ENCODE data around the gene CCN5.
"Not testable (repeated sequence)": the region's sequence is repeated elsewhere in the genome, so short reads cannot be mapped to it uniquely, and the experiment has no call there.

The CCN5 gene

GRCh38 chr20:44714701-44715498, at the start of gene CCN5:
CCN5 (plus strand) TSS chr20:44715369; CDS start chr20:44715391, 22 bp downstream.
- no peak for DNase-seq (ENCODE audit: low spot score)

- no peak for DNase-seq (ENCODE audit: low spot score)
These were observed 49.1 kb upstream of the CCN5 start for GRCh38 chr20:44666066-44666465.

- DNase-seq (ENCODE audit: low spot score), result not testable (repeated sequence)
These were observed 44.3 kb upstream of the CCN5 start for GRCh38 chr20:44670851-44671250.

- DNase-seq (ENCODE audit: low spot score), result peak; percentile 71
These were observed 43.6 kb upstream of the CCN5 start for GRCh38 chr20:44671541-44671940.

GRCh38 chr20:44672318-44672902, 42.8 kb upstream of the CCN5 start:
- not testable (repeated sequence) for DNase-seq (ENCODE audit: low spot score)

GRCh38 chr20:44678242-44678641, 36.9 kb upstream of the CCN5 start:
- no peak for DNase-seq (ENCODE audit: low spot score)

GRCh38 chr20:44678990-44679611, 36.1 kb upstream of the CCN5 start:
- DNase-seq (ENCODE audit: low spot score), result no peak

GRCh38 chr20:44681796-44682566, 33.2 kb upstream of the CCN5 start:
- DNase-seq (ENCODE audit: low spot score), result no peak

- peak; percentile 79 for DNase-seq (ENCODE audit: low spot score)
These were observed 31.7 kb upstream of the CCN5 start for GRCh38 chr20:44683263-44684046.

- DNase-seq (ENCODE audit: low spot score), result no peak
These were observed 30.9 kb upstream of the CCN5 start for GRCh38 chr20:44684047-44684967.

GRCh38 chr20:44686934-44687333, 28.2 kb upstream of the CCN5 start:
- DNase-seq (ENCODE audit: low spot score), result no peak

GRCh38 chr20:44688053-44688625, 27.0 kb upstream of the CCN5 start:
- no peak for DNase-seq (ENCODE audit: low spot score)

GRCh38 chr20:44689809-44690208, 25.4 kb upstream of the CCN5 start:
- no peak for DNase-seq (ENCODE audit: low spot score)

GRCh38 chr20:44690781-44691423, 24.3 kb upstream of the CCN5 start:
- DNase-seq (ENCODE audit: low spot score), result no peak

GRCh38 chr20:44691424-44692423, 23.4 kb upstream of the CCN5 start:
- no peak for DNase-seq (ENCODE audit: low spot score)

GRCh38 chr20:44692932-44693480, 22.2 kb upstream of the CCN5 start:
- no peak for DNase-seq (ENCODE audit: low spot score)

GRCh38 chr20:44693627-44694026, 21.5 kb upstream of the CCN5 start:
- DNase-seq (ENCODE audit: low spot score), result no peak

- DNase-seq (ENCODE audit: low spot score), result no peak
These were observed 21.0 kb upstream of the CCN5 start for GRCh38 chr20:44694159-44694558.
